Activated T-cell treated with anti-CD3 and anti-CD28 coated beads, Interleukin-2, amount 50 U/mL, for 1 hour (primary cell): ENCODE measurements around the gene ADGRD1.

Experiments
- DNase-seq: peaks from one replicate; pipeline ENCODE4 v3.0.0-alpha.2; 2020

The ADGRD1 gene

GRCh38 chr12:130968611-130969010 is 14.9 kb downstream of the ADGRD1 start:
- DNase-seq, result no peak

GRCh38 chr12:130969223-130969622 is 15.5 kb downstream of the ADGRD1 start:
- DNase-seq, result no peak

GRCh38 chr12:130970165-130970907 is 16.6 kb downstream of the ADGRD1 start:
- DNase-seq, result no peak

DNA sequence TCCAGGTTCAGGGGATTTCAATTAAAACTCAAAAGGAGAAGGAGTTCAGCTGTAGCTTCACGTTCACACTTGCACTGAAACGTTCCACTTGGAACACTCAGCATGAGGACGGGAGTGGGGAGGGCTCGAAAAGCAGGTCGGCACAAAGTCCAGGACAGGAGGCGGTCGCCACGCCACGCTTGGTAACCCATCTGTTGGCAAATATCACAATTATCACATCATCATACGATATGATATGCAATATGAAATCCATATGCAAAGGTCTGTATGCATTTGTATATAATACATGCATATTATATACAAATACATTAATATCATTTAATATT is 17.2 kb downstream of the ADGRD1 start:
- DNase-seq, result no peak

GRCh38 chr12:130971925-130972585 is 18.3 kb downstream of the ADGRD1 start:
- no peak for DNase-seq

DNA sequence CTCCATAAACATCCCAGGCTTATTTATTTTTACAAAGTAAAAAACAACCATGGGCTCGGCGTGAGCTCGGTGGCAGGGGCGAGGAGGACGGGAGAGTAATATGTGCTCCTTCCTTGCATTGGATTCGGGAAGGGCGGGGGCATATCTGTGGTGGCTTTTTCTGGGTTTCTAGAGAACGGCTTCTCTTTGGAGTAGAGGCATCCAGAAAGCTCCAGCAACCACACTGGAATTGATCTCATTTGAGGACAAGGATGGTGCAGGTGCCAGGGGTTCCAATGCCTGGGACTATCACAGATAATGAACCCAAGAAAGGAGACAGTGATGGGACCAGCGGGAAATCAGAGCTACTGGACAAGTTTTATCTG is 18.9 kb downstream of the ADGRD1 start:
- no peak for DNase-seq

GRCh38 chr12:130973109-130973508 is 19.4 kb downstream of the ADGRD1 start:
- DNase-seq, result no peak

- no peak for DNase-seq
Measured at GRCh38 chr12:130973906-130974305, 20.2 kb downstream of the ADGRD1 start.

DNA sequence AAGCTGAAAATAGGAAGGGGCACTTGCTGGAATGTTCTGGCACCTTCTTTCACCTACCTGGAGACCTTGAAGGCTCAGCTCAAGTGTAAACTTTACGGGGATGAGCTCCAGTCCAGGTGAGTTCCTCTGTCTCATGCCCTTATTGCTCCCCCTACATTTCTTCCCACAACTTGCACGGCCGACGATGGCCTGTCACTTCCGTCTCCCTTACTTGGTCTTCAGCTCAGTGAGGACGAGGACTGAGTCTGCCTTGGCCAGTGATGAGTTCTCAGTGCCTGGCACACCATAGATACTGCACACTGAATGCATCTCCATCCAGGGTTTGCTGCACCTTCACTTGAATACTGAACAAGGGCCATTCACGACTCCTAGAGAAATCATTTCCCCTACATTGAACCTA is 21.4 kb downstream of the ADGRD1 start:
- DNase-seq, result no peak

- DNase-seq, result no peak
Measured at GRCh38 chr12:130976171-130976720, 22.5 kb downstream of the ADGRD1 start.

- DNase-seq, result no peak
Measured at GRCh38 chr12:130977046-130977742, 23.5 kb downstream of the ADGRD1 start.

DNA sequence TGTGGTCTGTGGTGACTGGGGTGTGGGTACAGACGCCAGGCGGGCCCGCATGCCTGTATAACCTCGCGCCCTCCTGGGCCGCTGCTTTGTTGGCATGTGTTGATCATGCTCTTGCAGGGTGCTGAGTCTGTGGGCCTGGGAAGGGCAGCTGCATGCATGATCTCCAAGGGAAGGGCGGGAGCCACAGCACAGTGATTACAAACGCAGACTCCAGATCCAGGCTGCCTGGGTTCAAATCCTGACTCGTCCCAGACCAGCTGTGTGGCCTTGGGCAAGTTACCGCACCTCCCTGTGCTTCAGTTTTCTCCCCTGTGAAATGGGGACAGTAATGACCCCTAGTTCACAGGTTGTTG is 24.0 kb downstream of the ADGRD1 start:
- no peak for DNase-seq

- DNase-seq, result no peak
Measured at GRCh38 chr12:130978785-130979184, 25.1 kb downstream of the ADGRD1 start.

DNA sequence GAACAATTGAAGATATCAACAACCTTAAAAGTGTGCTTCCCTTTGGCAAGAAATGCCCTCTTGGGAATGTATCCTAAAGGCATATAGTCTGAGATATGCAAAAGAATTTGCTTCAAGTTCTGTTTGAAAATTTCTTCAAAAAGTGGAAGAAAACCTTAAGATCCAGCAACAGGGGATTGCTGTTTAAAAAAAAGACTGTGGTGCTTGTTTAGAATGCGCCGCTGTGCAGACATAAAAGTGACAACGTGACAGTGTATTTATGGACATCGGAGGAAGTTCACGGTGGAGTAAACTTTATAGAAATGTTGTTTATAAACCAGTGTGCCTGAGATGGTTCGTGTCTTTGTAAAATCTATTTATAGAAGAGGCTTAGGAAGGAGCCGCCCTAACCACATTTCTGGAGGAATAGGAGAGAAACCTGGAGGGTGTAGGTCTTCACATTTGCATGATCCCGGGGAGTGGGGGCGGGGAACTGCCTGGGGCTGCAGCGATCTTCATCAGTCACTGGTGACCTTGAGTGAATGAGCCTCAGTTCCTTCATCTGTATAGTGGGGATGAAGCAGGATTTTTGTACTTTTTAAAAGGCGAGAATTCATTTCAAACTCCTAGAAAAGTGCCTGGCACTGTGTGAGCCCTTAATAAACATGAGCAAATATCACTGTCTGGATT is 27.5 kb downstream of the ADGRD1 start:
- DNase-seq, result no peak

GRCh38 chr12:130981911-130982310 is 28.2 kb downstream of the ADGRD1 start:
- DNase-seq, result no peak

DNA sequence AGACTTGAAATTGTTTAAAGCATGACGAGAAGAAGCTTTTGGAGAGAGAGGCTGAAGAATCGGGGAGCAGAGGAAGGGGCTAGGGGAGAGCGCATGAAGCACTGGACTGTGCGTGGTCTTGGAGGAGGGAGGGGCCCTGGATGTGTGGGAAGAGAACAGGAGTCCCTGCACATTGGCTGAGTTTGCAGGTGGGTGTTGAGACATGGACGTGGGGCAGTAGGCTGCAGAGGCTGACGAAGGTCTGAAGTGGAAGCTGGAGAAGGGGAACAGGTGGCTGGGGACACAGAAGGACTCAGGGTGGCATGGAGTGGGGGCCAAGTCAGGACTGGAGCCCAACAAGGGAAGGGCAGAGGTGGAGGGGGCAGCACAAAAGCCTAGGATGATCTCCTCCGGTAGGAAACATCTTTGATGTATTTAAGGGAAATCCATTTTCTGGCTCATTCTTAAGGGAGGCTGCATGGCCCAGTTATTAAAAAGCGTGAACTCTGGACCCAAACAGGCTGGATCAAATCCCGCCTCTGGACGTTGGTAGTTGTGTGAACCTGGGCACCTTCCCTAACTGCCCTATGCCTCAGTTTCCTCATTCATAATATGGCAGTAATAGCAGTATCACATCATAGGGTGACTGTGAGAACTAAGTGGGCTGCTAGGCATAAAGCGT is 29.0 kb downstream of the ADGRD1 start:
- DNase-seq, result no peak

GRCh38 chr12:130983328-130984017 is 29.8 kb downstream of the ADGRD1 start:
- no peak for DNase-seq

DNA sequence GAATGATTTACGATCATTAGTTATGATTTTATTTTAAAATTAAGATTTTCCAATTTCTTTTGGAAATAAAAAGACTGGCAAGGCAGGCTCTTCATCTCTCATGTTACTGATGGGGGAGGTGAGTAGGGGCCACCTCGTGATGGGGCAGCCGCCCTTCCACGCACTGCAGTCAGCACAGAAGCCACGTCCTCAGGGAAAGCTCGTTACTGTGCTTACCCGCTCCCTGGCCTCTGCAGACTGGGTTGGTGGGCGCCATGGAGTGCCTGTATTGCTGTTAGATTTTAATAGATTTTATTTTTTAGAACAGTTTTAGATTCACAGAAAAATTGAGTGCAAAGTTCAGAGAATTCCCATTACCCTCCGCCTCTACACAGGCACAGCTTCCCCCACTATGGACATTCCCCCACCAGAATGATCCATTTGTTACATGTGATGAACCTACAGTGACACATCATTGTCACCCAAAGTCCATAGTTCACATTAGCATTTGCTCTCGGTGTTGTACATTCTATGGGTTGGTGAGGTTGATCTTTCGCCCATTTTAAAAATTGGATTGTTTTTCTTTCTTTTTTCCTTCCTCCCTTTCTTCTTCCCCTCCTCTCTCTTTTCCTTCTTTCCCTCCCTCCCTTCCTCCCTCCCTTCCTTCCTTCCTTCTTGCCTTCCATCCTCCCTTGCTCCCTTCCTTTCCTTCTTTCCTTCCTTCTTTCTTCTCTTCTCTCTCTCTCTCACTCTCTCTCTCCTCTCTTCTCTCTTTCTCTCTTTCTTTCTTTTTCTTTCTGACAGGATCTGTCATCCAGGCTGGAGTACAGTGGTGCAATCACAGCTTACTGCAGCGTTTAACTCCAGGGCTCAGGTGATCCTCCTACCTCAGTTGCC is 30.7 kb downstream of the ADGRD1 start:
- DNase-seq, result no peak

GRCh38 chr12:130987151-130987931 is 33.6 kb downstream of the ADGRD1 start:
- DNase-seq, result no peak

- no peak for DNase-seq
Measured at GRCh38 chr12:130988261-130988660, 34.6 kb downstream of the ADGRD1 start.
